Kidney glomerular epithelial cell (primary cell): ENCODE measurements around the gene NF2.

ENCODE experiments used
- DNase-seq: peaks from one replicate; lab custom pipeline; 2025; lab: John Stamatoyannopoulos, UW

NF2 gene

DNA sequence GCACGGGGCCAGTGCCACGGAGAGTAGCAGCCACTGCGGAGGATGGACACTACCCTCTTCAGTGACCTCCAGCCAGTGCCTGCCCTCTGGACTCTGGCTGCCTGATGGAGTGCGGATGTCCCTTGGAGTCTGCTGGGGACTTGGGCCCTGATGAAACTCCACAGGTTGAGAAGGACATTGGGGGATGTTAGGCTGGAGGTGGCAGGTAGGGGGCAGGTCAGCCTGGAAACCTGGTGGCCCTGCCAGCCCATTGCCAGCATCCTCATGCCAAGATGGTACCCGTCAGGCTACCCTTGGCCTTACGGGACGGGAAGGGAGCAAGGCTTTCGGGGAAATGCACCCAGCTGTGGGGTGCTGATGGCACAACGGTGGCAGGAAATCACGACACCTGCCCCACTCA lies 120.3 kb downstream of the NF2 start:
- DNase-seq = no peak

DNA sequence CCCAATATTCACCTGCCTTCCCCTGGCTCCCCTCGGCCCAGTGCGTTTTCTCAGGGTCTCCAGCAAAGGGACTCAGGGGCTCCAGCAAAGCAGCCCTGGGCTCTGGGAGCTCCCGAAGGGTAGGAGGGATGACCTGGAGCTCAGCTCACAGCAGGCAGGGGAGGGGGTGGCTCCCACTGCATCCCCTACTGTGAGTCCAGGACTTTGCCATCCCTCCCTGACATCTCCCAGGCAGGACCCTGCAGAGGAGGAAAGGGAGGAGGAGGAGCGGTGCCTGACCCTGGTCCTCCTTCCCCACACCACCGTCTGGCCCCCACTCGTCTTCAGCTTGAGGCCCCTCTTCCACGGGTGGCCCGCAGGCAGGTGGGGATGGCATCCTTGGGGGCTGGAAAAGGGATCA lies 121.4 kb downstream of the NF2 start:
- no peak for DNase-seq

DNA sequence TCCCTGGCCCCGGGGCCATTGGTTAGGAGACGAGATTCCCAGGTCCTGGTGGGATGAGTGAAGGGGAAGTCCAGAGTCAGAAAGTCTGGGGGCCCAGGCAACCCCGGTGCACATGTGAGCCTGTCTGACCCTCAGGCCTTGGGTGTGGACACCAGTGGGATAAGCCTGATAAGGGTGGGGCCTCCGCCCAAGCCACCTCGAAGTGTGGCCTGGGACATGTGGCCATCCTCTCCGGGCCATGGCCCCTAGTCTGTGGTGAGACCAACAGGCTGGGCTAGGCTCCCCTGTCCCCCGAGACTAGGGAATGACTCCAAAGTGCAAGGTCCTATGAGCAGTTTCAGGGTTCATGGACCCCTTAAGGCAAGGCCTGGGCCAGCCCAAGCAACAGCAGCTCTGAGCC lies 122.7 kb downstream of the NF2 start:
- DNase-seq = no peak

DNA sequence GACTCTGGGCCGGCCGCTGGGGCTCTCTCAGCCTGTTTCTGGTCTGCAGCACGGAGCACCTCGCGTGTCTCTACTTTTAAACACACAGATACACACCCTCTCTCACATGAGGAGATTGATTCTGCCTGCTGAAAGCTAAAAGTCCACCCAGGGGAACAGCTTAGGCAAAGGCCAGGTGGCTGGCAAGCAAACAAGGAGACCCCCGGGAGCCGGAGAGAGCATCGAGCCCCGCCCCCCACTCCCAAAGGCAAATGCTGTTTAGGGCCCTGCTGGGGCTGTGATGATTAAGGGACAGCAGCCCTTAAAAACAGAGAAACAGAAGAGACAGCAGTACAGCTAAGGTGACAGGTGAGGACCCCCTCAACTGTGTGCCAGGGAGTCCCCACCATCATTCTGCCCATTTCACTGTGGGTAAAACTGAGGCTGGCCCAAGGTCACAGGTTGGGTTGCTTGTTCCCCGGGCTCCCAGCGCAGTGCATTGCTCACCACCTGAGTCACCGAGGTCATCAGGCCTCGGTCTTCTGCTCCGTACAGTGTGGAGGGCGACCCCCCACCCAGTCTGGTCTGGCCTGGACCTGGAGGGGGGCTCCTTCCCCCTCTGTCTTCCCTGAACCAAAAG lies 123.2 kb downstream of the NF2 start:
- no peak for DNase-seq

DNA sequence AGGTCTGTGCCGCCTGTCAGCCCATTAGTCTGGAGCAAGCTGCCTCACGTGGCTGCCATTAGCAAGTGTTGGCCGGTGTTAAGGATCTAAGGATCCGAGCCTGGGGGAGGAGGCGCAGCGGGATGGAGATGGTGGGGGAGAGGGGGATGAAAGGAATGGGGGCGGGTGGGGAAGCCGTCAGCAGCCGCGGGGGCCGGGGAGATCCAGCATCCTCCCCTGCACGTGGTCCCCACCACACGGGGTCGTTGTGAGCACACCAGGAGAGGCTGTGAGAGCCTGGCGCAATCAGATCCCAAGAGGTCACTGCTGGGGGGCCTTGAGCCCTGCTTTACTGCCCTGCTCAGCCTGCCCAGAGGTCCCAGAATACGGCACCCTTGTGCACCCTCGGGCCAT lies 123.7 kb downstream of the NF2 start:
- DNase-seq = no peak

DNA sequence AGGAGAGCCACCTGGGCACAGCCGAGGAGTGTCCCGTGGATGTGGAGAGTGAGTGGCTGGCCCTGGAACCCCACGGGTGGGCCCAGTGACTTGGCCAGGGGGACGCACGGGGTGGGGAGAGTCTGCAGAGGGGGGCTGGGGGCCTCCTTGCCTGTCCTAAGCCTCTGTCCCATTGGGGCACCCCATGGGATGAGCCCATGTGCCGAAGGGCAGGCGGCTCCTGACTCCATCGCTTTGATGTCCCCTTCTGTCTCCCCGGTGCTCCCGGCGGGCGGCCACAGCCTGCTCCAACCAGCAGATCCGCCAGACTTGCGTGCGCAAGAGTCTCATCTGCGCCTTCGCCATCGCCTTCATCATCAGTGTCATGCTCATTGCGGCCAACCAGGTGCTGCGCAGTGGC lies 125.7 kb downstream of the NF2 start:
- no peak for DNase-seq

DNA sequence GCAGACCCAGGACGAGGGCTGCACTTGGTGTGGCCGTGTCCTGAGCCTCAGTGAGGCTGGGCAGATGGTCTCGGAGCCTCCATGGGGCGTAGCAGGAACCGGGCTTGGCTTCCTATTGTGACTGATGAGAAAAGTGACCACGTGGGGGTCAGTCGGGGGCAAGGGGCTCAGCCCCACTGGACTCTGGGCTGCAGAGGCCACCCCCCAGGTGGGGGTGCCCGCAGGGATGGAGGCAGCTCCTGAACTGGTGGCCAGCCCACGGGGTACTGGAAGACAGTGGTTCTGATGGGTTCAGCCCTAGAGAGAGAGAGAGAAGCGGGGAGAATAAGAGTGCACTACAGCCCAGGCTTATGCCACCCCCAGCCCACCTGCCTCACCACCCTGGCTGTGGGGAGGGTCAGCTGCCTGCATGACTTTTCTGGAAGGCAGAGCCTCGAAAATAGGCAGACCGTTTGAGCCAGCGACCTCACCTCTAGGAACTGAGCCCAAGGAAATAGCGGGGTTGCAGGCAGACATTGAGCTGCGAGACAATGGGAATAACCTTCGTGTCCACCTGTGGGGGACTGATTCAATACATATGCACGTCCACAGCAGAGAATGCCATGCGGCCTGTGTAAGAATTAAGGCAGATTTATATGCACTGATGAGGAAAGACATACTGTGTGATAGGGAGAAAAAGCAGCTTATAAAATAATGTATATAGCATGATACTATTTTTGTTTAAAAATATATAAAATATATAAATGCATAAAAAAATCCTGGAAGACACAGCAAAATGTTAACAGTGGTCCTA lies 127.8 kb downstream of the NF2 start:
- DNase-seq = no peak

DNA sequence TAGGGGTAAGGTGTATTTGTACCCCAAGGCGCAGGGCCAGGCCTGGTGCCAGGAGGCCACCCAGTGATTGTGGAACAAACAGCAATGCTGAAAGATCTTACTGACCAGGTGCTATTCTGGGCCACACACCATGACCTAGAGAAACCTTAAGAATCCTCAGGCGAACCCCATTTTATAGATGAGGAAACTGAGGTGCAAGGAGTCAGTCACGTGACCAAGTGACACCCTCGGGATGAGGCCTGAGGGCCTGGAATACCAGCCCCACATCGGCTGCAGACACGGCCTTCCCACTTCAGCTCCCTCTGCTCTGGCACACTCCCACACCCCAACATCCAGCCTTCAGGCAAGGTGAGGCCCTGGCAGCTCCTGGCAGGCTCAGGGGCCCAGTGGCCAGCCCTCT lies 129.4 kb downstream of the NF2 start:
- no peak for DNase-seq

DNA sequence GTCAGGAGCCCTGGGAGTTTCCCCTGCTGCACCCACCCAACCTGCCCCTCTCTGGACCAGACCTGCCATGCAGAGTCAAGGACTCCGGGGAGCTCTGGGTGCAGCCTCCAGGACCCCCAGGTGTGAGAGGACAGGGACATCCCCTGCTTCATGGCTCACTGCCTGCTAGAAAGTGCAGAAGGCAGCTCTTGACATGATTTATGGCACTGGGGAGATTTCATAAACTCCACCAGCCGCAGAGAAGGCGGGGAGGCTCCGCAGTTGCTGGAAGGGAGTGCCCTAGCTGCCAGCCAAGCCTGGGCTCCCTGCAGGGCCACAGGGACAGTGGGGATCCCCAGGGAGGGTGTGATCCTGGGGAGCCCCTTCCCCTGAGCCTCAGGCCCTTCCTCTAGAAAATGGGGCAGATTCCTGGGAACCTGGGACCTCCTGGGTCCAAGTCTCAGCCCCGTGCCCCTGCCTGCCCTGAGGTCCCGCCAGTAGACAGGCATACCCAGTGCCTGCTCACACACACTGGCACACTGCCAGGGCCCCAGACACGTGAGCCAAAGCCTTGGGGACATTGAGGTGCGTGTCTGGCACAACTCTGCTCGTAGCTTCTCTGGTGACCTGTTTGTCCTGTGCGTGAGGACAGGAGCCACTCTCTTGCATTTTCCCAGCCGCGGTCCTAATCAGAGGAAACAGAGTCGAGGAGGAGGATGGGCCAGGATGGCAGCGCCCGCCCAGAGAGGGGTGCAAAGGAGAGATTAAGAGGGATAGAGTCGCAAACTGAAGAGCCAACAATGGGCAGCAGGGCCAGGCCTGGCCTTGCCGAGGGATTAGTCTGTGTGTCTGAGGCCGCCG lies 130.1 kb downstream of the NF2 start:
- peak; percentile 38 for DNase-seq

DNA sequence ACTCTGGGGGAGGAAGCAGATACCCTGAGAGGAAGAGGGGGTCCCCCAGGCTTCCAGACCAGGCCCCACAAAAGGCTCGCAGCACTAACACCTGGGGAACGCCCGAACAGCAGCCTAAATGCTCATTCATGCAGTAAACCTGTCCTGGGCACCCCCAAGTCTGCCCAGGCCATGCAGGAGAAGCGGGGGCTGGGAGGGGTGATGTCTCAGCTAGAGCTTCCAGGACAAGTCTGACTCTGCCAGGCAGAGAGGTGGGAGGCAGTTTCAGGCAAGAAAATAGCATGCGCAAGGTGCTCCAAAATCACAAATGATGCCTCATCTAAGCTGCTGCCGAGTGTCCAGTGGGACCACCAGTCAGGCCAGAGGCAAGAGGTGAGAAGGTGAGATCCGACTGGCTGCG lies 131.0 kb downstream of the NF2 start:
- no peak for DNase-seq

DNA sequence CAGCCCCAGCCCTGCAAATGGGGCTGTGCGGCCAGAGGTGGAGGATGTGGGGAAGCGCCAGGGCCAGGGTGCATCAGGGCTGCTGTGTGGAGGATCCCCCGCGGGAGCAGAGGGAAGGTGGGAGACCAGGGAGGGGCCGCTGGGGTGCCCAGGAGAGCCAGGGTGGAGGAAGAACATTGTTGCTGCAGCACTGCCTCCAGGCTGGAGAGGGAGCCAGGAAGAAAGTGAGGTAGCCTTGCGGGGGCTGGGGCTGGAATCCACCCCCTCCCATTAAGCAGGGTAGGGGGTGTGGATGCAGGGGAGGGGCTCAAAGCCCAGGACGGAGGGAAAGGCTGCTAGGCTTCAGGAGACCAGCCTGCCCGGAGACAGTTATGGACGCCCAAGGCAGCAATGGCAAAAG lies 131.4 kb downstream of the NF2 start:
- no peak for DNase-seq

DNA sequence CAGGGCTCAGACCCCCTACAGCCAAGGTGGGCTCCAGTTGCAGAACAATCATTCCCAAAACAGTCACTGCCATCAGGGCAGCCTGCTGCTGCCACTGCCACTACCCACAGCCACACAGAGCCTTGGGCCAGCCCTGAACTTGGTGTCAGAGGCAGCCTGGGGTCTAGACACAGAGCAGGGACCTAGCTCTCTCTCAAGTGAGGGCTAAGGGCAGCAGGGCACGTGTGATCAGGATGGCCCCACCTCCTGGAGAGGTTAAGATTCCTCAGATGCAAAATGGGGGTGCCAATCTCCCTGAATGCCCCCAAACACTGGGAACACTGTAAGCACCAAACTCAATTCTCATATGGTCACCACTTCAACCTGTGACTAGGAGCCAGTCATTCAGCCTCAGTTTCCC lies 132.0 kb downstream of the NF2 start:
- no peak for DNase-seq

DNA sequence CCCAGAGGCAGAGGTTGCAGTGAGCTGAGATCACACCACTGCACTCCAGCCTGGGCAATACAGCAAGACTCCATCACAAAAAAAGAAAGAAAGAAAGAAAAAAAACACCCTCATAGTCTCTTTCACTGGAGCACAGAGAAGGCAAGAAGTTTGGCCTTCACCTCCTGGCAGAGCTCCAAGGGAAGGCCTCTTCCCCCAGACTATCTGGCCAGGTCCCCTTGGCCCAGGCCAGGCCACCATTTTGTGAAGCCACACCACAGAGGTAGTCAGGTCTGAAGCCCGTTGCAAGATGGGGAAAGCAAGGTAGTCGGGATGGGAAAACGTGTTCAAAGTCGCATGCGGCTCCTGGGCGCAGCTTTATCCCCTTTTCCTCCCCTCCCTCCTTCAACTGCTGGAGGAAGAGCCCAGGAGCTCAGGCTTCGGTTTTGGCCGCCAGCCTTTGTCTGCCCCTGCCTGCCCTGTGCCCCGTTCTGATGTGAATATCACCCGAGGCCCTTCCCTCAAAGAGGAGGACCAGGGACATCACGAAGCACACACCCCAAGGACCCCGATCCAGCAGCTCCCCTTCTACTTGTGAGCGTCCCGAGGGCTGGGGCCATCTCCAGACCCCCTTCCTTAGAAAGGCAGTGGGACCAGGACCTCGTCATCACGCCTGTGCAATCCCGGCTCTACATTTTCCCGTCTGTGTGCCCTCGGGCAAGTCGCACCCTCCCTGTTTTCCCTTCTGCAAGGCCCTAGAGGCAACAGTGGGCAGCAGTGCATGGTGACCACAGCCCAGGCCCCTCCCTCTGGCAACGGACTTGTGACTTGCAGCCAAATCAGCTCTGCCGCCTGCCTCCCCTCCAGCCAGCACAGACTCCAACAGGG lies 134.1 kb downstream of the NF2 start:
- DNase-seq = no peak

DNA sequence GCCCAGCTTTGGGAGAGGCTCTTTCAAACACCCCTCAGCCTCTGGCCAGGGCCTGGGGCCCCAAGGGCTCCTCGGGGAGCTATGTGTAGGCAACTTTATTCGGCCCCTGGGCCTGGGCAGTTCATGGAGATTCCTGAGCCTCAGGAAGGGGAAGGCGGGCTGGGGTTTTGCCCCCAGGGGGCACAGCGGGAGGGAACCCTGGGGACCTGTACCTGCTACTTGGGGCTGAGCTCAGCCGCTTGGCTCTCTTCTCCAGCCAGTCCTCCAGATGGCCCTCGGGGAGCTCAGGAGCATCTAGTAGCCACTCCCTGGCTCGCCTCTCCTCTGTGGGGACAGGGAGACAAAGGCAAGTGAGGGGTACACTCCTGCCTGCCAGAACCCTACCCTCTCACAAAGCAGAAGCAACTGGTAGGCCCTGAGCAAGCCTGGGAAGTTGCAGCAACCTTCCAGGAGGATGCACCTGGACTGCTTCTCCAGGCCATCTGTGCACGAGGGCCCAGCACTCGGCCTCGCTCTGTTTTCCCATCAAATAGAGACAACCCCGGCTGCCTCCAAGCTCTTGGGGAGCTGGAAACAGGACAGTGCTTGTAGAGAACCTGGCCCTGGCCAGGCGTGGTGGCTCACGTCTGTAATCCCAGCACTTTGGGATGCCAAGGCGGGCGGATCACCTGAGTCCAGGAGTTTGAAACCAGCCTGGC lies 134.8 kb downstream of the NF2 start:
- no peak for DNase-seq

DNA sequence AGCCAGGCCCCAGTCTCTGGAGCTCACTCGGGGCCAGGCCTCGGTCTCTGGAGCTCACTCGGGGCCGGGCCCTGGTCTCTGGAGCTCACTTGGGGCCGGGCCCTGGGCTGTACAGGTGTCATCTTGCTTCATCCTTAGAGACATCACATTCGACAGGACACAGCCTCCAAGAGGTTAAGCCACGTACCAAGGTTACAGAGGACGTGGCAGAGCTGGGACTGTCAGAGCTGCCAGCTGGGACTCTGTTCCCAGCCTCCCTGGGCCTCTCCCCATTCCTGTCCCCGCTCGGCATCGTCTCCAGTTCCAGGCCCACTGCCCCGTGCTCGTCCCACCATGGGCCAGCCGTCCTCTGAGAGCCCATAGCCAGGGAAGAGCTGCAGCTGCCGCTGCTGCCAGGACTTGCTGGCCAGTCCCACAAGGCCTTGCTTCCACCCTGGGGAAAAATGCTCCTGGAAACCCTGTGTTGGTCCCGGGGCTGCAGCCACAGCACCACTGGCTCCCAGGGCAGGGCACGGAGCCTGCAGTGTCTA lies 136.0 kb downstream of the NF2 start:
- DNase-seq = no peak

DNA sequence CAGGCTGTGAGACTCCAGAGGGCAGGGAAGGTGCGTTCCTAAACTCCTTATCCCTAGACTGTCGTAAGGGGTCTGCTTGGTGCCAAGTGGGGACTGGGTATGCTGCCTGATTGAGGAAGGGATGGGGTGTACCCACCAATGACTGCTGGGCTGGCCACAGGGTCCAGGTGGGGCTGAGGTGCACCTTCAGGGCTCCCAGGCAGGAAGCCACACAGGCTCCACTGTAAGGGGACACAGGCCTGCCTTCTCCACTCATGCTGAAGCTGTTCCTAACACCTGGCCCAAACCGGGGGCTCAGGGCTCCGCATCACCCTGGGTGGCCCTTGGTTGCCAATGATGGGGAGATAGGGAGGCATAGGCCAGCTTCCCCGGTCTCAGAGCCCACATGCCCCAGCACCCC lies 136.8 kb downstream of the NF2 start:
- no peak for DNase-seq

DNA sequence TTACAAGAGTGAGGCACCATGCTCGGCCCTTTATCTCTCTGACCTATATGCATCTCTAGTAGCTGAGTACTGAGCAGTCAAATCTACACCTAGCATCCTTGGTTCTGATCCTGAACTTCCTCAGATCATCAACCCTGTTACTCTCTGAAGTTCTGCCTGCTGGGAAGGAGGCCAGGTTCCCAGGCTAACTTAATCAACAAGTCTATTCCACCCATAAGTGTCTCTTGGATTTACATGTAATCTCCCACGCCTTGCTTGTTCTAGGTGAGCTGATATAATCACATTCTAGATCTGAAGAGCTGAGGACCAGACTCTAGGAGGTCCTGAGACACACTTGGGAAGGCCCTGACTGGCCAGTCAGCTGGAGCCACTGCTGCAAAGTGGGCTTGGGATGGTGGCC lies 138.5 kb downstream of the NF2 start:
- no peak for DNase-seq

DNA sequence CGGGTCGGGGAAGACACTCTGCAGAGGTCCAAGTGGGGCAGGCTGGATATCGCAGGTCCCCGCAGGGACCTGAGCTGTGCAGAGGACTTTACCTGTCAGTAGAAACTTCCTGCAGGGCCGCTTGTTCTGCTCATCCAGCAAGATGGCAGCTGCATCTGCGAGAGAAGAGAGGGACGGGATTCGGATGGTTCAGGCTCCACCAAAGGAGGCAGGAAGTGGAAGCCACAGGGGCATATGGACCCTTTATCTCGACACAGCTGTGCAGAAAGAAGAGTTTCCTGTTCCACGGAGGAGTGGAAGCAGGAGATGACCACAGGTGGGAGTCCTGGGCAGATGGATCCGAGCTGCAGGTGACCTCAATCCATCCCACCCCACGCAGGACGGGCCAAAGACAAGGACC lies 138.9 kb downstream of the NF2 start:
- DNase-seq = no peak

DNA sequence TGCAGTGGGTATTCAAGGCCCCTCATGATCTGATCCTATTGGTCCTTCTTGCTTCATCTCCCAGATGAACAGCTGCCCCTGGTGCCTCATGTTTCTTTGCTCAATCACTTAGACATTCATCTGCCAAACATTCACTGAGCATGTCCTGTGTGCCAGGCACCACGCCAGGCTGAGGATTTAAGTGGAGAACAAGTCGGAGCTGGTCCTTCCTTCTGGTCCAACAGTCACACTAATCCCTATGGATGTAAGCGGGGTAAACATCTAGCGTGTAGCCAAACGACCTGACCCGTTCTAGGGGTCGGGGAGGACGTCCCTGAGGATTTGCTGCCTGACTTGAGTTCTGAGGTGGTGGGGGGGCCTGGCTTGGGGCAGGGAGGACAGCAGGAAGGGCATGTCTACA lies 141.5 kb downstream of the NF2 start:
- no peak for DNase-seq

DNA sequence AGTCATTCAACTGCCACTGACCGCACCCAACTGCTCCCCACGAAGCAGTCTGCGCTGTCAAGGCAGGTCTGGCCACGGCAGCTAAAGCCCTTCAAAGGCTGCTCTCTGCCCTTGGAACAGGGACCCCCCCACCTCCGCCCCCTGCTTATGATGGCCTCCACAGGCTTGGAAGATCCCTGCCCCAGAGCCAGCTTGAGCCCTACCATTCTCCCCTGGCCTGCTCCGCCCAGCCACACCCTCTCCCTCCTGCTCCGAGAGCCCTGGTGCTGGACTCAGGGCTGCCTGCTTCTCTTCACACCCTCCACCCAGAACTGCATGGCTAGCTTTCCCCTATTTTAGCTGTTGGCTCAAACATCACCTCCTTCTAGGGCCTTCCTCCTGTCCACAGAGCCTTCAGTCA lies 144.4 kb downstream of the NF2 start:
- DNase-seq = no peak
